NCI-H69 (cell line): Measurements from ENCODE around the gene ZNF862.

Experiments used
- DNase-seq: peaks from one replicate; lab custom pipeline; 2025; lab: John Stamatoyannopoulos, UW

The ZNF862 gene

GRCh38 chr7:149845257-149845980 lies 7.2 kb downstream of the ZNF862 start:
- no peak for DNase-seq

GRCh38 chr7:149846021-149846420 lies 7.8 kb downstream of the ZNF862 start:
- no peak for DNase-seq

GRCh38 chr7:149846436-149847046 lies 8.4 kb downstream of the ZNF862 start:
- no peak for DNase-seq

- DNase-seq: peak; percentile 28
Measured at GRCh38 chr7:149849174-149849573, 11.0 kb downstream of the ZNF862 start.

GRCh38 chr7:149850007-149850594 lies 11.9 kb downstream of the ZNF862 start:
- DNase-seq: no peak

- no peak for DNase-seq
Measured at GRCh38 chr7:149850716-149851115, 12.5 kb downstream of the ZNF862 start.

- DNase-seq: no peak
Measured at GRCh38 chr7:149851449-149851848, 13.3 kb downstream of the ZNF862 start.

GRCh38 chr7:149853157-149853556 lies 15.0 kb downstream of the ZNF862 start:
- no peak for DNase-seq

GRCh38 chr7:149854611-149855360 lies 16.6 kb downstream of the ZNF862 start:
- DNase-seq: peak; percentile 99

GRCh38 chr7:149855361-149856305 lies 17.5 kb downstream of the ZNF862 start:
- peak; percentile 90 for DNase-seq

GRCh38 chr7:149856583-149856982 lies 18.4 kb downstream of the ZNF862 start:
- DNase-seq: no peak

- DNase-seq: no peak
Measured at GRCh38 chr7:149859369-149859768, 21.2 kb downstream of the ZNF862 start.

GRCh38 chr7:149859876-149860275 lies 21.7 kb downstream of the ZNF862 start:
- no peak for DNase-seq

- peak; percentile 13 for DNase-seq
Measured at GRCh38 chr7:149860821-149861727, 22.9 kb downstream of the ZNF862 start.

GRCh38 chr7:149861728-149862045 lies 23.5 kb downstream of the ZNF862 start:
- DNase-seq: no peak

GRCh38 chr7:149862156-149862555 lies 24.0 kb downstream of the ZNF862 start:
- DNase-seq: no peak

- peak; percentile 37 for DNase-seq
Measured at GRCh38 chr7:149863500-149863899, 25.3 kb downstream of the ZNF862 start.

- no peak for DNase-seq
Measured at GRCh38 chr7:149864023-149864422, 25.8 kb downstream of the ZNF862 start.

GRCh38 chr7:149864751-149865150 lies 26.6 kb downstream of the ZNF862 start:
- DNase-seq: no peak

- DNase-seq: no peak
Measured at GRCh38 chr7:149865437-149865836, 27.3 kb downstream of the ZNF862 start.
